T-cell (primary cell): ENCODE measurements around the gene KCNK13. TPM values are rescaled to one million over a fixed set of nuclear protein-coding genes. Genes with fewer than 3 reads are reported as not detected.
"Not testable (repeated sequence)": the region's sequence is repeated elsewhere in the genome, so short reads cannot be mapped to it uniquely, and the experiment has no call there.

Experiments
- ATAC-seq, 4 experiments: fragments of 200-7000 bp in 3 of 4; fragments of 150-1000 bp in 1 of 4; cut with Tn5 transposase; replicated peaks in 1 of 4; 1 replicate in 3 of 4; 2 replicates in 1 of 4; pipeline ENCODE4 v1.10.0; 2021; ENCODE audit warnings: moderate library complexity in 3 of 4, mild to moderate bottlenecking in 2 of 4, moderate number of reproducible peaks in 1 of 4
- CTCF ChIA-PET, 2 donors: fragments of 300-600 bp; sonication (Branson Sonifier 250); formaldehyde crosslinking; loops; one replicate each; lab custom pipeline; 2022; ENCODE audit warnings: antibody characterized with exemption in 2 of 2; lab: Charles Lee
- POLR2A ChIA-PET, 2 donors: fragments of 300-600 bp; sonication (Branson Sonifier 250); formaldehyde crosslinking; loops; one replicate each; lab custom pipeline; 2022; ENCODE audit warnings: antibody characterized with exemption in 2 of 2; lab: Charles Lee
- DNase-seq, 35 experiments: peaks; one replicate each; pipeline versions ENCODE4 v3.0.0 to v3.0.0-alpha.2; 2013 to 2023
- H3K27ac ChIP-seq: one replicate; pipeline ENCODE4 v1.5.1; 2013; ENCODE audit warnings: low read length
- H3K27me3 ChIP-seq, 2 experiments: replicated peaks in 1 of 2; 1 replicate in 1 of 2; 2 replicates in 1 of 2; pipeline versions ENCODE4 v1.6.1 to v1.7.0; 2013; ENCODE audit warnings: low read length in 1 of 2, mixed read lengths in 1 of 2; ENCODE audit not compliant: control insufficient read depth in 2 of 2, insufficient read depth in 2 of 2; ENCODE audit errors: extremely low read depth in 1 of 2
- H3K36me3 ChIP-seq, 2 donors: 1 replicate in 1 of 2; 2 replicates in 1 of 2; pipeline versions ENCODE4 v1.6.1 to v1.7.0; 2013; ENCODE audit warnings: low read length in 1 of 2; ENCODE audit not compliant: control insufficient read depth in 2 of 2, insufficient read depth in 1 of 2; ENCODE audit errors: extremely low read depth in 1 of 2
- H3K4me1 ChIP-seq, 2 experiments: 1 replicate in 1 of 2; 2 replicates in 1 of 2; pipeline versions ENCODE4 v1.6.1 to v1.7.0; 2013; ENCODE audit warnings: low read length in 2 of 2, mixed read lengths in 1 of 2; ENCODE audit not compliant: insufficient read depth in 2 of 2, control insufficient read depth in 1 of 2; ENCODE audit errors: extremely low read depth in 1 of 2
- H3K4me3 ChIP-seq, 2 donors: 1 replicate in 1 of 2; 2 replicates in 1 of 2; pipeline versions ENCODE4 v1.5.1 to v1.7.0; 2013; ENCODE audit warnings: mild to moderate bottlenecking in 2 of 2, low read length in 1 of 2, moderate library complexity in 1 of 2; ENCODE audit not compliant: control insufficient read depth in 1 of 2; ENCODE audit errors: extremely low read depth in 1 of 2
- H3K9me3 ChIP-seq: 2 replicates; pipeline ENCODE4 v1.7.0; 2013
- H3K27ac Mint-ChIP-seq, 2 donors: one replicate each; pipeline ENCODE4 v1.8.0; 2020 to 2021; ENCODE audit warnings: mild to moderate bottlenecking in 2 of 2, mixed read lengths in 2 of 2
- H3K27me3 Mint-ChIP-seq, 2 donors: one replicate each; pipeline ENCODE4 v1.8.0; 2021 to 2022; ENCODE audit warnings: mixed read lengths in 2 of 2
- H3K36me3 Mint-ChIP-seq: one replicate; pipeline ENCODE4 v1.8.0; 2021; ENCODE audit warnings: mixed read lengths
- H3K4me1 Mint-ChIP-seq, 3 donors: one replicate each; pipeline ENCODE4 v1.8.0; 2020 to 2022; ENCODE audit warnings: mixed read lengths in 3 of 3, mild to moderate bottlenecking in 1 of 3
- H3K4me3 Mint-ChIP-seq, 3 donors: one replicate each; pipeline ENCODE4 v1.8.0; 2020 to 2022; ENCODE audit warnings: mild to moderate bottlenecking in 3 of 3, mixed read lengths in 3 of 3, moderate library complexity in 3 of 3
- H3K9me3 Mint-ChIP-seq, 3 donors: one replicate each; pipeline ENCODE4 v1.8.0; 2020 to 2022; ENCODE audit warnings: mixed read lengths in 3 of 3
- WGBS: methylation state at CpG from one replicate; pipeline ENCODE4 v1.1.5; 2013; ENCODE audit warnings: missing lambda C conversion rate; ENCODE audit not compliant: insufficient coverage; 5-methylcytosine and 5-hydroxymethylcytosine counted together
- total RNA-seq, 35 experiments: library from RNA in 6 of 35; stranded (reverse) in 6 of 35; fragments of 120-200 nt in 1 of 35; gene quantifications; one replicate each; pipeline versions ENCODE4 v1.2.1 to v1.2.4 and lab custom pipeline; 2013 to 2026

Gene KCNK13
- total RNA-seq, 5 donors from 2014 or later (not counting 1 experiment from before 2014, with no cell fraction given) = not detected

- H3K27ac ChIP-seq, ATAC-seq, H3K36me3 Mint-ChIP-seq, H3K27me3 Mint-ChIP-seq, H3K27me3 ChIP-seq, H3K4me1 Mint-ChIP-seq, H3K4me3 ChIP-seq, H3K27ac Mint-ChIP-seq, DNase-seq, H3K36me3 ChIP-seq, CTCF ChIA-PET, H3K4me3 Mint-ChIP-seq, H3K4me1 ChIP-seq, POLR2A ChIA-PET, H3K9me3 Mint-ChIP-seq, H3K9me3 ChIP-seq: not testable (repeated sequence)
- no CpG with 5 or more reads among the region's 1 CpG for WGBS
These were observed 168.1 kb downstream of the KCNK13 start for GRCh38 chr14:90229942-90230341.

Other genes starting within 250 kb of the KCNK13 start
- 1 to 10 TPM; 1.1 to 2.4 (median 1.5) TPM for gene EFCAB11, start 107.3 kb upstream of the KCNK13 start, total RNA-seq
- gene TDP1, start 106.1 kb upstream of the KCNK13 start, total RNA-seq = 10 to 100 TPM; 42.8 to 72.9 (median 44.4) TPM
- 10 to 100 TPM; 50.7 to 67.9 (median 53.3) TPM for gene PSMC1, start 194.6 kb downstream of the KCNK13 start, total RNA-seq